H9 (cell line): Measurements from ENCODE around the gene FBXO31. TPM values are rescaled to one million over a fixed set of nuclear protein-coding genes. Genes with fewer than 3 reads are reported as not detected.

Experiments used
- DNase-seq: peaks from one replicate; pipeline ENCODE4 v3.0.0-alpha.2; 2017
- H2AFZ ChIP-seq: one replicate; pipeline ENCODE4 v1.6.1; 2013; ENCODE audit warnings: mild to moderate bottlenecking, low read length, control low read depth, moderate library complexity
- H2AK5ac ChIP-seq: 2 replicates; pipeline ENCODE4 v1.6.1; 2013; ENCODE audit warnings: low read length, control low read depth, mixed read lengths; ENCODE audit not compliant: insufficient read length
- H2BK120ac ChIP-seq: one replicate; pipeline ENCODE4 v1.6.1; 2013; ENCODE audit warnings: low read depth, mild to moderate bottlenecking, low read length, control low read depth, inconsistent platforms; ENCODE audit not compliant: poor library complexity, severe bottlenecking
- H2BK12ac ChIP-seq: 2 replicates; pipeline ENCODE4 v1.6.1; 2013; ENCODE audit warnings: low read length, control low read depth, mixed read lengths, low read depth; ENCODE audit not compliant: insufficient read length
- H2BK15ac ChIP-seq: 2 replicates; pipeline ENCODE4 v1.6.1; 2013; ENCODE audit warnings: low read depth, low read length, control low read depth
- H2BK20ac ChIP-seq: one replicate; pipeline ENCODE4 v1.6.1; 2013; ENCODE audit warnings: low read depth, mild to moderate bottlenecking, low read length, control low read depth, inconsistent platforms; ENCODE audit not compliant: poor library complexity, severe bottlenecking
- H2BK5ac ChIP-seq: 2 replicates; pipeline ENCODE4 v1.6.1; 2013; ENCODE audit warnings: low read length, control low read depth, mixed read lengths; ENCODE audit not compliant: insufficient read length
- H3K14ac ChIP-seq: 2 replicates; pipeline ENCODE4 v1.6.1; 2013; ENCODE audit warnings: low read length, control low read depth; ENCODE audit not compliant: insufficient read depth
- H3K18ac ChIP-seq: 2 replicates; pipeline ENCODE4 v1.6.1; 2013; ENCODE audit warnings: low read depth, mild to moderate bottlenecking, mixed read lengths, low read length, control low read depth; ENCODE audit not compliant: insufficient read length
- H3K23ac ChIP-seq: 2 replicates; pipeline ENCODE4 v1.6.1; 2013; ENCODE audit warnings: low read length, control low read depth, mixed read lengths, low read depth; ENCODE audit not compliant: insufficient read length
- H3K23me2 ChIP-seq: 2 replicates; pipeline ENCODE4 v1.6.1; 2013; ENCODE audit warnings: low read depth, mild to moderate bottlenecking, mixed read lengths, low read length, control low read depth; ENCODE audit not compliant: insufficient read length, poor library complexity, severe bottlenecking
- H3K27ac ChIP-seq: 2 replicates; pipeline ENCODE4 v1.5.1; 2013; ENCODE audit warnings: low read length, control low read depth, mixed read lengths, low read depth; ENCODE audit not compliant: insufficient read length
- H3K27me3 ChIP-seq: 2 replicates; pipeline ENCODE4 v1.6.1; 2013; ENCODE audit warnings: low read length, control low read depth, inconsistent platforms; ENCODE audit not compliant: insufficient read depth
- H3K4ac ChIP-seq: 2 replicates; pipeline ENCODE4 v1.6.1; 2013; ENCODE audit warnings: low read depth, mild to moderate bottlenecking, control low read depth, inconsistent platforms, low read length, moderate library complexity
- H3K4me1 ChIP-seq: 2 replicates; pipeline ENCODE4 v1.6.1; 2013; ENCODE audit warnings: low read length, control low read depth, inconsistent platforms; ENCODE audit not compliant: insufficient read depth
- H3K4me2 ChIP-seq: 2 replicates; pipeline ENCODE4 v1.6.1; 2013; ENCODE audit warnings: low read length, control low read depth, mixed read lengths; ENCODE audit not compliant: insufficient read length, insufficient read depth
- H3K56ac ChIP-seq: 2 replicates; pipeline ENCODE4 v1.6.1; 2013; ENCODE audit warnings: low read depth, mild to moderate bottlenecking, mixed read lengths, low read length, control low read depth; ENCODE audit not compliant: insufficient read length
- H3K79me1 ChIP-seq: 2 replicates; pipeline ENCODE4 v1.6.1; 2013; ENCODE audit warnings: low read depth, mild to moderate bottlenecking, moderate library complexity, low read length, control low read depth, inconsistent platforms; ENCODE audit not compliant: insufficient read depth, poor library complexity, severe bottlenecking
- H3K79me2 ChIP-seq: 2 replicates; pipeline ENCODE4 v1.6.1; 2013; ENCODE audit warnings: low read length, control low read depth, inconsistent platforms; ENCODE audit not compliant: insufficient read depth
- H3K9ac ChIP-seq: 2 replicates; pipeline ENCODE4 v1.6.1; 2013; ENCODE audit warnings: low read length, control low read depth, mixed read lengths; ENCODE audit not compliant: insufficient read length; ENCODE audit errors: extremely low read depth
- H3K9me3 ChIP-seq: one replicate; pipeline ENCODE4 v1.6.1; 2013; ENCODE audit warnings: low read depth, low read length, inconsistent platforms; ENCODE audit not compliant: control insufficient read depth
- H3T11ph ChIP-seq: one replicate; pipeline ENCODE4 v1.6.1; 2013; ENCODE audit warnings: mild to moderate bottlenecking, low read length, control low read depth, inconsistent platforms
- H4K20me1 ChIP-seq: one replicate; pipeline ENCODE4 v1.6.1; 2013; ENCODE audit not compliant: control insufficient read depth, insufficient read length, insufficient read depth
- H4K5ac ChIP-seq: 2 replicates; pipeline ENCODE4 v1.6.1; 2013; ENCODE audit warnings: low read depth, mild to moderate bottlenecking, mixed read lengths, low read length, control low read depth; ENCODE audit not compliant: insufficient read length
- H4K8ac ChIP-seq: replicated peaks from 2 replicates; pipeline ENCODE4 v1.6.1; 2013; ENCODE audit warnings: low read length, control low read depth, mixed read lengths, low read depth; ENCODE audit not compliant: insufficient read length
- H4K91ac ChIP-seq: 2 replicates; pipeline ENCODE4 v1.6.1; 2013; ENCODE audit warnings: low read depth, mild to moderate bottlenecking, moderate library complexity, mixed read lengths, low read length, control low read depth; ENCODE audit not compliant: insufficient read length
- H3K27ac Mint-ChIP-seq, 3 experiments: 2 replicates in 2 of 3; 3 replicates in 1 of 3; pipeline ENCODE4 v1.8.0; 2020 to 2021; ENCODE audit warnings: mixed read lengths in 3 of 3, mild to moderate bottlenecking in 1 of 3, moderate library complexity in 1 of 3
- H3K27me3 Mint-ChIP-seq: 2 replicates; pipeline ENCODE4 v1.8.0; 2021; ENCODE audit warnings: low read depth, mild to moderate bottlenecking, moderate library complexity, mixed read lengths
- H3K36me3 Mint-ChIP-seq, 3 experiments: 2 replicates in 2 of 3; 3 replicates in 1 of 3; pipeline ENCODE4 v1.8.0; 2020 to 2021; ENCODE audit warnings: low read depth in 3 of 3, mixed read lengths in 3 of 3; ENCODE audit not compliant: insufficient read depth in 1 of 3
- H3K4me1 Mint-ChIP-seq, 2 experiments: 2 replicates each; pipeline ENCODE4 v1.8.0; 2020; ENCODE audit warnings: mixed read lengths in 2 of 2
- H3K4me3 Mint-ChIP-seq, 2 experiments: 2 replicates in 1 of 2; 3 replicates in 1 of 2; pipeline ENCODE4 v1.8.0; 2020 to 2021; ENCODE audit warnings: mild to moderate bottlenecking in 2 of 2, mixed read lengths in 2 of 2, moderate library complexity in 1 of 2
- H3K9me3 Mint-ChIP-seq, 2 experiments: 2 replicates in 1 of 2; 3 replicates in 1 of 2; pipeline ENCODE4 v1.8.0; 2020; ENCODE audit warnings: mild to moderate bottlenecking in 2 of 2, mixed read lengths in 2 of 2, moderate library complexity in 1 of 2
- WGBS: extraction: QIAGEN DNeasy Blood & Tissue Kit; methylation state at CpG from one replicate; pipeline ENCODE4 v1.1.7; 2013; ENCODE audit warnings: missing lambda C conversion rate, low lambda C conversion rate, mixed read lengths; ENCODE audit not compliant: insufficient read length; ENCODE audit errors: extremely low coverage; 5-methylcytosine and 5-hydroxymethylcytosine counted together
- total RNA-seq: library from RNA; stranded (reverse); gene quantifications from 2 replicates; pipeline ENCODE4 v1.2.1, GENCODE V29; 2021
- TF ChIP-seq, protein P1 (sequence below): fragments of 200-600 bp; sonication (generic); conservative IDR thresholded peaks from 3 replicates; pipeline ENCODE4 v1.8.0; 2021; ENCODE audit warnings: antibody characterized with exemption, mild to moderate bottlenecking

FBXO31 gene
- total RNA-seq, 1 experiment from 2014 or later, result 24.2 TPM

DNA sequence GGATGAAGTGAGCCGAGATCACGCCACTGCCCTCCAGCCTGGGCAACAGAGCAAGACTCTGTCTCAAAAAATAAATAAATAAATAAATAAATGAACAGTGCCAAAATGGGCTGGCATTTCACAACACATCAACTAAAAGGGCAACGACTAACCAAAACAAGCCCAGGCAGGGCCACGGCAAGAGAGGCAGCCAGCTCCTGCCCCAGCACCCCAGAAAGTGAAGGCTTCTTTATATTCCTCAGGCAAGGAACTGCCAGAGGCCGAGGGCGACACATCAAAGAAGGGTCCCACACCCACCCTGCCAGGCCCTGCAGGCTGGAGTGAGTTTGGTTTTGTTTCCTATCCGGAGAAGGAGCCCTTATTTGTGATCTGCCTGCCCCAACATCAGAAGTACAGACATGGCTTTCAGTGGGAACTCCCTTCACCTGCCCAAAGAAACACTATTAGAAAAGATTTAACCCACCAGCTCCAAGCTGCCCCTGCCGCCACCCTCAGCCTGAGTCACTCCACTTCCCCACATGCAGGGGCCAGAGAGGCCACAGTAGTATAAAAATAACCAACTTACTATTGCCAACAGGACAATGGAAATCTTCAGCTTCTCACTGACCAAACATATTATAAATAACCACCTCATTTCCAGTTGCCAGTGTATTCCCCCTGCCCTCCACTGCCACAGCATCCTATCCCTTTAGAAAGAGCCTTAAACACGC lies 8.0 kb downstream of the FBXO31 start:
- Histone ChIP-seq H3K79me2 (peaks cover 5% of the 10 kb centered on the region; the same call in 1 of the 2 replicates), H3K23ac (no peak overlapping the region), H3K4ac (no peak overlapping the region), H3K23me2 (no peaks in the 10 kb centered on the region), H4K20me1 (no peaks in the 10 kb centered on the region), H3K79me1 (no peaks in the 10 kb centered on the region), H2BK15ac (no peak overlapping the region), H3K4me1 (no peaks in the 10 kb centered on the region; the same call in 1 of the 2 replicates), H3T11ph (no peak overlapping the region), H3K56ac (no peak overlapping the region), H2BK20ac (no peak overlapping the region), H2BK5ac (no peak overlapping the region), H3K9ac (no peak overlapping the region), H4K8ac (no peak overlapping the region), H3K9me3 (no peaks in the 10 kb centered on the region), H4K5ac (no peak overlapping the region), H3K27ac (no peak overlapping the region), H2AFZ (no peak overlapping the region), H2BK120ac (no peak overlapping the region), H2BK12ac (no peak overlapping the region), H3K4me2 (no peak overlapping the region), H3K14ac (no peak overlapping the region), H2AK5ac (no peak overlapping the region), H4K91ac (no peak overlapping the region), H3K18ac (no peak overlapping the region), H3K27me3 (no peaks in the 10 kb centered on the region)
- Mint-ChIP-seq H3K4me3 (no peak overlapping the region), H3K27ac (peak overlapping the region in 2 of 3 experiments; percentile 5 to 19; a peak in 1 of 7 replicates), H3K4me1 (peaks cover 7 to 8% of the 10 kb centered on the region in 2 experiments), H3K9me3 (peaks cover 0 to 3% of the 10 kb centered on the region in 2 experiments; a peak in 1 of 5 replicates), H3K36me3 (peaks cover 6 to 14% (median 10%) of the 10 kb centered on the region in 3 experiments; a peak in 6 of 7 replicates), H3K27me3 (no peaks in the 10 kb centered on the region)
- DNase-seq, result no peak
- no CpG with 5 or more reads among the region's 9 CpGs for WGBS
- TF ChIP-seq, protein P1, sequence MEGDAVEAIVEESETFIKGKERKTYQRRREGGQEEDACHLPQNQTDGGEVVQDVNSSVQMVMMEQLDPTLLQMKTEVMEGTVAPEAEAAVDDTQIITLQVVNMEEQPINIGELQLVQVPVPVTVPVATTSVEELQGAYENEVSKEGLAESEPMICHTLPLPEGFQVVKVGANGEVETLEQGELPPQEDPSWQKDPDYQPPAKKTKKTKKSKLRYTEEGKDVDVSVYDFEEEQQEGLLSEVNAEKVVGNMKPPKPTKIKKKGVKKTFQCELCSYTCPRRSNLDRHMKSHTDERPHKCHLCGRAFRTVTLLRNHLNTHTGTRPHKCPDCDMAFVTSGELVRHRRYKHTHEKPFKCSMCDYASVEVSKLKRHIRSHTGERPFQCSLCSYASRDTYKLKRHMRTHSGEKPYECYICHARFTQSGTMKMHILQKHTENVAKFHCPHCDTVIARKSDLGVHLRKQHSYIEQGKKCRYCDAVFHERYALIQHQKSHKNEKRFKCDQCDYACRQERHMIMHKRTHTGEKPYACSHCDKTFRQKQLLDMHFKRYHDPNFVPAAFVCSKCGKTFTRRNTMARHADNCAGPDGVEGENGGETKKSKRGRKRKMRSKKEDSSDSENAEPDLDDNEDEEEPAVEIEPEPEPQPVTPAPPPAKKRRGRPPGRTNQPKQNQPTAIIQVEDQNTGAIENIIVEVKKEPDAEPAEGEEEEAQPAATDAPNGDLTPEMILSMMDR, result no peak
